Nucleus accumbens (tissue), 56 donors: ENCODE measurements around the gene HSPB7.
A peak's percentile ranks its signal among the peaks of the same experiment; 100 is the strongest.
"Not testable (repeated sequence)": the region's sequence is repeated elsewhere in the genome, so short reads cannot be mapped to it uniquely, and the experiment has no call there.

Source experiments
- DNase-seq, 56 donors: peaks; one replicate each; lab custom pipeline; 2025; lab: John Stamatoyannopoulos, UW

HSPB7 gene

GRCh38 chr1:16017461-16018303 is at the start of gene HSPB7:
Gene HSPB7 (minus strand): TSS chr1:16018043. CDS start chr1:16017963, 80 bp downstream.
- DNase-seq = peak in 27 of 56 donors; percentile 5 to 52 (median 17)

- DNase-seq = peak in 12 of 56 donors; percentile 8 to 62 (median 20)
These were observed 49.4 kb upstream of the HSPB7 start for GRCh38 chr1:16067127-16067768.

- no peak for DNase-seq
These were observed 48.4 kb upstream of the HSPB7 start for GRCh38 chr1:16066245-16066644.

GRCh38 chr1:16065269-16065576 is 47.4 kb upstream of the HSPB7 start:
- no peak for DNase-seq

GRCh38 chr1:16064536-16065268 is 46.9 kb upstream of the HSPB7 start:
- DNase-seq = peak in 11 of 56 donors; percentile 10 to 47 (median 25)

- no peak for DNase-seq
These were observed 46.1 kb upstream of the HSPB7 start for GRCh38 chr1:16063921-16064320.

- no peak for DNase-seq
These were observed 45.5 kb upstream of the HSPB7 start for GRCh38 chr1:16063226-16063829.

GRCh38 chr1:16062687-16063075 is 44.8 kb upstream of the HSPB7 start:
- not testable (repeated sequence) for DNase-seq

- DNase-seq = peak in 6 of 56 donors; percentile 16 to 64 (median 30)
These were observed 44.3 kb upstream of the HSPB7 start for GRCh38 chr1:16061989-16062686.

GRCh38 chr1:16061266-16061665 is 43.4 kb upstream of the HSPB7 start:
- DNase-seq = no peak

- DNase-seq = not testable (repeated sequence)
These were observed 40.7 kb upstream of the HSPB7 start for GRCh38 chr1:16058394-16059120.

GRCh38 chr1:16057314-16057915 is 39.6 kb upstream of the HSPB7 start:
- DNase-seq = not testable (repeated sequence)

- not testable (repeated sequence) for DNase-seq
These were observed 38.7 kb upstream of the HSPB7 start for GRCh38 chr1:16056521-16056912.

GRCh38 chr1:16055613-16056520 is 38.0 kb upstream of the HSPB7 start:
- DNase-seq = peak in 46 of 56 donors; percentile 2 to 83 (median 42)

- no peak for DNase-seq
These were observed 37.0 kb upstream of the HSPB7 start for GRCh38 chr1:16054598-16055540.

- no peak for DNase-seq
These were observed 36.1 kb upstream of the HSPB7 start for GRCh38 chr1:16053781-16054502.
